Chondrocyte (in vitro differentiated cells): ENCODE data around the gene KRT9. TPM values are rescaled to one million over a fixed set of nuclear protein-coding genes. Genes with fewer than 3 reads are reported as not detected.
A peak's percentile ranks its signal among the peaks of the same experiment; 100 is the strongest.

Experiments
- DNase-seq: peaks from one replicate; pipeline ENCODE4 v3.0.0; 2021; ENCODE audit warnings: mixed read lengths, low spot score
- H3K27ac Mint-ChIP-seq: one replicate; pipeline ENCODE4 v1.8.0; 2021; ENCODE audit warnings: mild to moderate bottlenecking, moderate library complexity, mixed read lengths; ENCODE audit not compliant: unreplicated experiment
- H3K27me3 Mint-ChIP-seq: 2 replicates; pipeline ENCODE4 v1.8.0; 2021; ENCODE audit warnings: low read depth, mixed read lengths
- H3K36me3 Mint-ChIP-seq: 2 replicates; pipeline ENCODE4 v1.8.0; 2021; ENCODE audit warnings: low read depth, mixed read lengths
- H3K4me1 Mint-ChIP-seq: 2 replicates; pipeline ENCODE4 v1.8.0; 2021; ENCODE audit warnings: low read depth, mild to moderate bottlenecking, mixed read lengths
- H3K4me3 Mint-ChIP-seq: one replicate; pipeline ENCODE4 v1.8.0; 2021; ENCODE audit warnings: mild to moderate bottlenecking, moderate library complexity, mixed read lengths; ENCODE audit not compliant: unreplicated experiment
- H3K9me3 Mint-ChIP-seq: 2 replicates; pipeline ENCODE4 v1.8.0; 2021; ENCODE audit warnings: low read depth, mixed read lengths
- total RNA-seq: library from RNA; stranded (reverse); gene quantifications from 3 replicates; pipeline ENCODE4 v1.2.1, GENCODE V29; 2021
- TF ChIP-seq, protein P1 (sequence below): fragments of 200-600 bp; sonication (generic); IDR thresholded peaks from 2 replicates; pipeline ENCODE4 v1.5.0; 2021; ENCODE audit warnings: antibody characterized with exemption, mild to moderate bottlenecking, moderate library complexity

The KRT9 gene
- total RNA-seq, 1 donor from 2014 or later: not detected

DNA sequence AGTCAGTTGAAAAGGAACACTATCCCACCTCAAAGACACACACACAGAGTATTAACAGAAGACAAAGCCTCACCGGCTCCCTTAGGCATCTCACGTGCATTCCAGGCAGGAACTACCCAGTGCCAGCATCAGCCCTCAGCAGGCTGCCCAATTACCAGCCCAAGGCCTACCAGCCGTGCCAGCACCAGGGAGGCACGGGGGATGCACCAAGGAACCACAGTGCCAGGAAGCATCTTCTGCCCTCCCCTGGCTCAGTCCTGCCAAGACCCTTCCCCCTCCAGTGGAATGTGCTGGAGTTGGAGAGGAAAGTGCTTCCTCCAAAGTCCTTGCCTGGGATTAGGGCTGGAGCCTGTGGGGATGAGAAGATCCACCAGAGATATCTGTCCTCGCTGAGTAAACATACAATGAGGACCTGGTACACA is 32.8 kb downstream of the KRT9 start:
- Mint-ChIP-seq H3K27ac (peak overlapping the region; percentile 77), H3K4me1 (peaks cover 12% of the 10 kb centered on the region), H3K9me3 (no peaks in the 10 kb centered on the region), H3K4me3 (no peak overlapping the region), H3K27me3 (peaks cover 3% of the 10 kb centered on the region), H3K36me3 (no peaks in the 10 kb centered on the region)
- TF ChIP-seq, protein P1, sequence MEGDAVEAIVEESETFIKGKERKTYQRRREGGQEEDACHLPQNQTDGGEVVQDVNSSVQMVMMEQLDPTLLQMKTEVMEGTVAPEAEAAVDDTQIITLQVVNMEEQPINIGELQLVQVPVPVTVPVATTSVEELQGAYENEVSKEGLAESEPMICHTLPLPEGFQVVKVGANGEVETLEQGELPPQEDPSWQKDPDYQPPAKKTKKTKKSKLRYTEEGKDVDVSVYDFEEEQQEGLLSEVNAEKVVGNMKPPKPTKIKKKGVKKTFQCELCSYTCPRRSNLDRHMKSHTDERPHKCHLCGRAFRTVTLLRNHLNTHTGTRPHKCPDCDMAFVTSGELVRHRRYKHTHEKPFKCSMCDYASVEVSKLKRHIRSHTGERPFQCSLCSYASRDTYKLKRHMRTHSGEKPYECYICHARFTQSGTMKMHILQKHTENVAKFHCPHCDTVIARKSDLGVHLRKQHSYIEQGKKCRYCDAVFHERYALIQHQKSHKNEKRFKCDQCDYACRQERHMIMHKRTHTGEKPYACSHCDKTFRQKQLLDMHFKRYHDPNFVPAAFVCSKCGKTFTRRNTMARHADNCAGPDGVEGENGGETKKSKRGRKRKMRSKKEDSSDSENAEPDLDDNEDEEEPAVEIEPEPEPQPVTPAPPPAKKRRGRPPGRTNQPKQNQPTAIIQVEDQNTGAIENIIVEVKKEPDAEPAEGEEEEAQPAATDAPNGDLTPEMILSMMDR: no peak
- peak; percentile 51 for DNase-seq

DNA sequence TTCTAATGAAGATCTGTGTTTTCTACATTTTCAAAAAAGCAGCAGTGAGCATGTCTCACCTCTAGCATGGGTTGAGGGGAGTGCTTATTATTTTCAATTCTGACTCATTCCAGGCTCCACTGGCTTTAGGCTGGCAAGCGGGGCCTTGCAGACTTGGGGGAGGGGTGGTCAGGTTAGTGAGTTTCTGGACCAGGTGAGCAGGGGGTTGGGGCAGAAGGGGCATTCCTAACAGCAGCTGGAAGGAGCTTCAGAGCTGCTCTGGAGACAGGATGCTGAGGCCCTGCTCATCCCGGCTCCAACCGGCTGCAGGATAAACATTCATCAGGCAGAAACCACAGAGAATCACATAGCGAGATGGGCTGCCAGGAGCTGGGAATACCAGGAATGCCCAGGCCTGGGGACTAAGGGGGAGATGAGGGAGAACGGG is 33.3 kb downstream of the KRT9 start:
- no peaks in the 10 kb centered on the region for H3K36me3 Mint-ChIP-seq
- DNase-seq: peak; percentile 37
- peaks cover 12% of the 10 kb centered on the region for H3K4me1 Mint-ChIP-seq
- no peak overlapping the region for H3K4me3 Mint-ChIP-seq
- TF ChIP-seq, protein P1: no peak
- peaks cover 3% of the 10 kb centered on the region for H3K27me3 Mint-ChIP-seq
- H3K9me3 Mint-ChIP-seq: no peaks in the 10 kb centered on the region
- peak overlapping the region; percentile 77 for H3K27ac Mint-ChIP-seq

DNA sequence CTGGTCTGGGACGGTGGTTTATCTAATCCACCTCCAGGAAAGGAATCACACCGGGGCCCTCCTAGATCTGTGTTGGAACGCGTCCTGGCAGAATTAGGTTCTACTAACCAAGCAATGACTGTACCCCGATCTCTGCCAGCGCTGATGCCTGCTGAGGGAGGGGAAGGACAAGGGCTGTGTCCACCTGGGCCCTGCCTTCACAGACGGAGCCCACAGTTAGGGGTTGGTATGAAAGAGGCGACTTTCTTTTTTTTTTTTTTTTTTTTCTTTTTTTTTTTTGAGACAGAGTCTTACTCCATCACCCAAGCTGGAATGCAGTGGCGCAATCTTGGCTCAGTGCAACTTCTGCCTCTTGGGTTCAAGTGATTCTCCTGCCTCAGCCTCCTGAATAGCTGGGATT is 33.9 kb downstream of the KRT9 start:
- H3K9me3 Mint-ChIP-seq: no peaks in the 10 kb centered on the region
- DNase-seq: peak; percentile 58
- TF ChIP-seq, protein P1: no peak
- H3K4me1 Mint-ChIP-seq: peaks cover 12% of the 10 kb centered on the region
- no peak overlapping the region for H3K4me3 Mint-ChIP-seq
- no peaks in the 10 kb centered on the region for H3K36me3 Mint-ChIP-seq
- H3K27me3 Mint-ChIP-seq: peaks cover 3% of the 10 kb centered on the region
- peak overlapping the region; percentile 77 for H3K27ac Mint-ChIP-seq

DNA sequence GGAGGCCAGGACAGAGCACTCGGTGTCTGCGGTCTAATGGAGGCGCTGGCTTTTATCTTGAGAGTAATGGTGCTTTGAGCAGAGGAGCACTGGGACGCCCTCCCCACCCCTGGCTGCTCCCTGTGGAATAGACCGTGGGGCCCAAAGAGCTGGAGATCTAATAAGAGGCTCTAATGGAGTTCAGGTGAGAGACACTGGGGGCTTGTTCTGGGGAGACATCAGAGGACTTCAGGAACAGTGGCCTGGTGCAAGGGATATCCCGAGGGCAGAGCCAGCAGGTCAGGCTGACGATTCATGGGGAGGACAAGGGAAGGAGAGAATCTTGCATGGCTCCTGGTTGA is 34.3 kb downstream of the KRT9 start:
- H3K27me3 Mint-ChIP-seq: peaks cover 3% of the 10 kb centered on the region
- no peak overlapping the region for H3K27ac Mint-ChIP-seq
- H3K4me1 Mint-ChIP-seq: peaks cover 12% of the 10 kb centered on the region
- H3K9me3 Mint-ChIP-seq: no peaks in the 10 kb centered on the region
- H3K36me3 Mint-ChIP-seq: no peaks in the 10 kb centered on the region
- H3K4me3 Mint-ChIP-seq: no peak overlapping the region
- DNase-seq: peak; percentile 36
- TF ChIP-seq, protein P1: no peak

DNA sequence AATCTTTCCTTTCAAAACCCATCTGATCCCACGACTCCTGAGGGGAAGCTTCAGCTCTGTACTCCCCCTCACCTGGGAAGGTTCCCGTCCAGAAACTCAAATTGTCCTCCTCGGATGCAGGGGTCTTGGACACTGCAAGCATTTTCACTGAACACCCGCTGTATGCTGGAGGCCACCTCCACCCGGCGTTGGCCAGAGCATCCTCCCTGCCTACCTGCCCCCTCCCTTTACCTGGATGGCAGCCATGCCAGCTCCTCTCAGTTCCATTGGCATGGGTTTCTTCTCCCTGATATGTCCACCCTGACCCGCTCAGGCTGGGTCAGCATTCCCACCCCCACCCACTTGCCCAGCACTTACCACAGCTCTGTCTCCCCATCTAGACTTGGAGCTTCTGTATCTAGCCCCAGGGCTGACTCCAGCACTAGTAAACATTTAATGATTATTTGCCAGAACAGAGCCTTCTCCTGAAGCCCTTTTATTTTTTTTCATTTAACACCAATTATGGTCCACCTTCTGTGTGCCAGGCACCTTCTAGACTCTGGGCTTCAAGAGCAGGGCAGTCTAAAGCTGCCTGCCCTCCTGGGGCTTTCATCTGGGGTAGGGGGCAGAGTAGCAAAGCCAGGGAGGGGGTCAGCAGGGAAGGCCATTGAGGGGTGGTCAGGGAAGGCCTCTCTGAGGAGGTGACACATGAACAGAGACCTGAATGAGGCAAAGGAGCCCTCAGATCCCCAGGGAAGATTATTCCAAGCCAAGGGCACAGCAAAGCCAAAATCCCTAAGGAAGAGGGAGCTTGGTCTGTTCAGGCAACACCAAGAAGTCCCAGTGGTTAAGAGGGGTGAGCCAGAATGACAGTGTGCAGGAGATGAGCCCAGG is 34.9 kb downstream of the KRT9 start:
- no peak overlapping the region for H3K27ac Mint-ChIP-seq
- H3K4me1 Mint-ChIP-seq: peaks cover 12% of the 10 kb centered on the region
- H3K9me3 Mint-ChIP-seq: no peaks in the 10 kb centered on the region
- peaks cover 7% of the 10 kb centered on the region for H3K27me3 Mint-ChIP-seq
- TF ChIP-seq, protein P1: no peak
- H3K4me3 Mint-ChIP-seq: no peak overlapping the region
- H3K36me3 Mint-ChIP-seq: no peaks in the 10 kb centered on the region
- DNase-seq: peak; percentile 20
